GM08714 (cell line): ENCODE data around the gene COLEC12.

Source experiments
- H3K4me3 ChIP-seq: fragments of 200-500 bp; sonication (Bioruptor generic); 2 replicates; pipeline ENCODE4 v1.5.1; 2014; ENCODE audit warnings: mild to moderate bottlenecking, low read length, inconsistent platforms
- ZNF274 ChIP-seq: IDR thresholded peaks from 2 replicates; pipeline ENCODE4 v1.6.1; 2012; ENCODE audit warnings: mild to moderate bottlenecking, low read depth, low read length

The COLEC12 gene

GRCh38 chr18:449374-449773, 51.1 kb downstream of the COLEC12 start:
- H3K4me3 ChIP-seq, result no peak overlapping the region
- no peak for TF ChIP-seq ZNF274

GRCh38 chr18:448116-448790, 52.2 kb downstream of the COLEC12 start:
- H3K4me3 ChIP-seq, result no peak overlapping the region
- no peak for TF ChIP-seq ZNF274

GRCh38 chr18:446941-447560, 53.5 kb downstream of the COLEC12 start:
- no peak overlapping the region for H3K4me3 ChIP-seq
- TF ChIP-seq ZNF274, result no peak

GRCh38 chr18:445055-445454, 55.4 kb downstream of the COLEC12 start:
- no peak overlapping the region for H3K4me3 ChIP-seq
- TF ChIP-seq ZNF274, result no peak

- no peak overlapping the region for H3K4me3 ChIP-seq
- no peak for TF ChIP-seq ZNF274
Measured at GRCh38 chr18:438571-438970, 61.9 kb downstream of the COLEC12 start.

- TF ChIP-seq ZNF274, result no peak
- no peak overlapping the region for H3K4me3 ChIP-seq
Measured at GRCh38 chr18:435940-436339, 64.6 kb downstream of the COLEC12 start.

- H3K4me3 ChIP-seq, result no peak overlapping the region
- TF ChIP-seq ZNF274, result no peak
Measured at GRCh38 chr18:434410-434809, 66.1 kb downstream of the COLEC12 start.

GRCh38 chr18:433960-434359, 66.5 kb downstream of the COLEC12 start:
- H3K4me3 ChIP-seq, result no peak overlapping the region
- no peak for TF ChIP-seq ZNF274

GRCh38 chr18:433298-433697, 67.2 kb downstream of the COLEC12 start:
- no peak for TF ChIP-seq ZNF274

GRCh38 chr18:432791-433190, 67.7 kb downstream of the COLEC12 start:
- no peak overlapping the region for H3K4me3 ChIP-seq
- no peak for TF ChIP-seq ZNF274

More at GRCh38 chr18:433298-433697, 67.2 kb downstream of the COLEC12 start:
- no peak overlapping the region for H3K4me3 ChIP-seq

GRCh38 chr18:429030-429429, 71.5 kb downstream of the COLEC12 start:
- TF ChIP-seq ZNF274, result no peak

GRCh38 chr18:427005-427404, 73.5 kb downstream of the COLEC12 start:
- H3K4me3 ChIP-seq, result no peak overlapping the region

More at GRCh38 chr18:429030-429429, 71.5 kb downstream of the COLEC12 start:
- no peak overlapping the region for H3K4me3 ChIP-seq

GRCh38 chr18:425106-425745, 75.3 kb downstream of the COLEC12 start:
- no peak overlapping the region for H3K4me3 ChIP-seq
- TF ChIP-seq ZNF274, result no peak

More at GRCh38 chr18:427005-427404, 73.5 kb downstream of the COLEC12 start:
- TF ChIP-seq ZNF274, result no peak

- no peak for TF ChIP-seq ZNF274
- H3K4me3 ChIP-seq, result no peak overlapping the region
Measured at GRCh38 chr18:424668-425067, 75.8 kb downstream of the COLEC12 start.

GRCh38 chr18:424071-424661, 76.3 kb downstream of the COLEC12 start:
- no peak overlapping the region for H3K4me3 ChIP-seq
- no peak for TF ChIP-seq ZNF274
